K562 (cell line): ENCODE measurements around the gene CHMP3. TPM values are rescaled to one million over a fixed set of nuclear protein-coding genes. Genes with fewer than 3 reads are reported as not detected.

ENCODE experiments used
- CAMTA2 ChIP-seq: fragments of 250-450 bp; sonication (Bioruptor Pico); conservative IDR thresholded peaks from 2 replicates; pipeline ENCODE4 v1.5.1; 2022
- CCNT2 ChIP-seq: IDR thresholded peaks from 2 replicates; pipeline ENCODE4 v1.6.1; 2011; ENCODE audit warnings: borderline replicate concordance, low read depth, mild to moderate bottlenecking, moderate library complexity, mixed read lengths, low read length; ENCODE audit not compliant: insufficient read length; ENCODE audit errors: extremely low read depth
- CEBPG ChIP-seq, 3 experiments: fragments of 200-800 bp in 1 of 3; sonication (Bioruptor generic) in 1 of 3; sonication (generic) in 1 of 3; formaldehyde crosslinking in 1 of 3; IDR thresholded peaks in 2 of 3; conservative IDR thresholded peaks in 1 of 3; 2 replicates each; pipeline versions ENCODE4 v1.6.1 to v1.8.0; 2016 to 2022; ENCODE audit warnings: missing compliant biosample characterization in 2 of 3, missing genetic modification characterization in 2 of 3, mild to moderate bottlenecking in 1 of 3, missing genetic modification reagents in 1 of 3
- HDGF ChIP-seq: fragments of 450-650 bp; IDR thresholded peaks from 2 replicates; pipeline ENCODE4 v1.6.1; 2016
- HIVEP1 ChIP-seq: fragments of 250-450 bp; sonication (Bioruptor Pico); IDR thresholded peaks from 2 replicates; pipeline ENCODE4 v1.4.0; 2020; ENCODE audit warnings: mild to moderate bottlenecking
- KAT8 ChIP-seq: fragments of 450-650 bp; IDR thresholded peaks from 2 replicates; pipeline ENCODE4 v1.6.1; 2016; ENCODE audit warnings: low read depth, mild to moderate bottlenecking
- THRAP3 ChIP-seq: fragments of 450-650 bp; IDR thresholded peaks from 2 replicates; pipeline ENCODE4 v1.6.1; 2016; ENCODE audit warnings: mild to moderate bottlenecking, inconsistent platforms, borderline replicate concordance
- TRIM28 ChIP-seq: fragments of 450-650 bp; IDR thresholded peaks from 2 replicates; pipeline ENCODE4 v1.6.1; 2017
- ZNF668 ChIP-seq: fragments of 250-450 bp; sonication (Bioruptor Pico); IDR thresholded peaks from 2 replicates; pipeline ENCODE4 v1.8.0; 2022; ENCODE audit warnings: mild to moderate bottlenecking, inconsistent platforms
- ZNF766 ChIP-seq: fragments of 200-800 bp; sonication (Bioruptor generic); conservative IDR thresholded peaks from 2 replicates; pipeline ENCODE4 v1.6.1; 2016; ENCODE audit warnings: missing genetic modification characterization, missing compliant biosample characterization
- polyA plus RNA-seq, 8 experiments: library from polyadenylated mRNA; depleted of rRNA in 4 of 8; stranded (reverse) in 5 of 8; unstranded in 3 of 8; fragments of >200 nt; fragmentation: Nextera tagmentation in 2 of 8; fragmentation: Illumina TruSeq in 1 of 8; extraction: Ambion mirVana in 2 of 8; extraction: Trizol in 1 of 8; gene quantifications; 2 replicates each; pipeline versions ENCODE4 v1.2.1 to v1.2.3, GENCODE V29; 2011 to 2014; ENCODE audit warnings: inconsistent platforms in 1 of 8, missing spikeins in 1 of 8
- total RNA-seq, 7 experiments: library from RNA; depleted of rRNA in 6 of 7; stranded (reverse); fragments of >200 nt in 6 of 7; fragmentation: Illumina TruSeq in 2 of 7; extraction: Trizol in 2 of 7; gene quantifications; 2 replicates each; pipeline versions ENCODE4 v1.2.1 to v1.2.3, GENCODE V29; 2011 to 2021; ENCODE audit warnings: low replicate concordance in 1 of 7
- TF ChIP-seq, protein P1 (sequence below): fragments of 450-650 bp; IDR thresholded peaks from 2 replicates; pipeline ENCODE4 v1.6.1; 2016; ENCODE audit warnings: mild to moderate bottlenecking, moderate library complexity
- TF ChIP-seq, protein P2 (sequence below): fragments of 250-450 bp; sonication (Bioruptor Pico); IDR thresholded peaks from 2 replicates; pipeline ENCODE4 v1.8.0; 2021; ENCODE audit warnings: borderline replicate concordance, mild to moderate bottlenecking, moderate library complexity; ENCODE audit not compliant: poor library complexity, severe bottlenecking
- TF ChIP-seq, protein P3 (sequence below), 2 experiments: IDR thresholded peaks; 2 replicates each; pipeline ENCODE4 v1.6.1; 2011; ENCODE audit warnings: borderline replicate concordance in 1 of 2, control low read depth in 1 of 2, low read depth in 1 of 2, low read length in 1 of 2, mild to moderate bottlenecking in 1 of 2, mixed read lengths in 1 of 2, moderate library complexity in 1 of 2; ENCODE audit not compliant: insufficient read depth in 1 of 2, insufficient read length in 1 of 2, poor library complexity in 1 of 2, severe bottlenecking in 1 of 2; ENCODE audit errors: extremely low read depth in 1 of 2
- TF ChIP-seq, protein P4 (sequence below): sonication (generic); formaldehyde crosslinking; IDR thresholded peaks from 2 replicates; pipeline ENCODE4 v1.9.0; 2022; ENCODE audit warnings: mild to moderate bottlenecking, missing genetic modification reagents

CHMP3 gene
- total and polyA plus RNA-seq, 9 of the 15 experiments (the other 6 are each of a cell fraction or from before 2014, with no cell fraction given) = 20.6 to 52.5 (median 31.7) TPM

DNA sequence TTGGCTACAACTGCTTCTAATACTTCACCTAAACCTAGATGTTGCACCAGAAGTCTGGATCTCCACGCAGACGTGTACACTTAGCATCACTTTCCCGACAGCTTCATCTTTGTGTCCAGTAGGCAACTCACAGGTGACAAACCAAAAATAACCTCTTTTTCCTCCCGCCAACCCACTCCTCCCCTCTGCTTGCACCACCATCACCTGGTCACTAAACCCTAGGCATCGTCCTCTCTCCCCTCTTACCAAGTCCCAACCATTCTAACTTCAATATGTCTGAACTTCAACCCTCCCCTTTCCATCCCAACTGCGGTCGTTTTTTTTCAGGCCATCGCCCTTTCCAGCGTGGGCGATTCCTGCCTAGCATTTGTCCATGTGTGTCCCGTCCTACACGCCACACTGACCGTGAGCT, 413 bp upstream of the CHMP3 start (continued):
- TF ChIP-seq, protein P1, sequence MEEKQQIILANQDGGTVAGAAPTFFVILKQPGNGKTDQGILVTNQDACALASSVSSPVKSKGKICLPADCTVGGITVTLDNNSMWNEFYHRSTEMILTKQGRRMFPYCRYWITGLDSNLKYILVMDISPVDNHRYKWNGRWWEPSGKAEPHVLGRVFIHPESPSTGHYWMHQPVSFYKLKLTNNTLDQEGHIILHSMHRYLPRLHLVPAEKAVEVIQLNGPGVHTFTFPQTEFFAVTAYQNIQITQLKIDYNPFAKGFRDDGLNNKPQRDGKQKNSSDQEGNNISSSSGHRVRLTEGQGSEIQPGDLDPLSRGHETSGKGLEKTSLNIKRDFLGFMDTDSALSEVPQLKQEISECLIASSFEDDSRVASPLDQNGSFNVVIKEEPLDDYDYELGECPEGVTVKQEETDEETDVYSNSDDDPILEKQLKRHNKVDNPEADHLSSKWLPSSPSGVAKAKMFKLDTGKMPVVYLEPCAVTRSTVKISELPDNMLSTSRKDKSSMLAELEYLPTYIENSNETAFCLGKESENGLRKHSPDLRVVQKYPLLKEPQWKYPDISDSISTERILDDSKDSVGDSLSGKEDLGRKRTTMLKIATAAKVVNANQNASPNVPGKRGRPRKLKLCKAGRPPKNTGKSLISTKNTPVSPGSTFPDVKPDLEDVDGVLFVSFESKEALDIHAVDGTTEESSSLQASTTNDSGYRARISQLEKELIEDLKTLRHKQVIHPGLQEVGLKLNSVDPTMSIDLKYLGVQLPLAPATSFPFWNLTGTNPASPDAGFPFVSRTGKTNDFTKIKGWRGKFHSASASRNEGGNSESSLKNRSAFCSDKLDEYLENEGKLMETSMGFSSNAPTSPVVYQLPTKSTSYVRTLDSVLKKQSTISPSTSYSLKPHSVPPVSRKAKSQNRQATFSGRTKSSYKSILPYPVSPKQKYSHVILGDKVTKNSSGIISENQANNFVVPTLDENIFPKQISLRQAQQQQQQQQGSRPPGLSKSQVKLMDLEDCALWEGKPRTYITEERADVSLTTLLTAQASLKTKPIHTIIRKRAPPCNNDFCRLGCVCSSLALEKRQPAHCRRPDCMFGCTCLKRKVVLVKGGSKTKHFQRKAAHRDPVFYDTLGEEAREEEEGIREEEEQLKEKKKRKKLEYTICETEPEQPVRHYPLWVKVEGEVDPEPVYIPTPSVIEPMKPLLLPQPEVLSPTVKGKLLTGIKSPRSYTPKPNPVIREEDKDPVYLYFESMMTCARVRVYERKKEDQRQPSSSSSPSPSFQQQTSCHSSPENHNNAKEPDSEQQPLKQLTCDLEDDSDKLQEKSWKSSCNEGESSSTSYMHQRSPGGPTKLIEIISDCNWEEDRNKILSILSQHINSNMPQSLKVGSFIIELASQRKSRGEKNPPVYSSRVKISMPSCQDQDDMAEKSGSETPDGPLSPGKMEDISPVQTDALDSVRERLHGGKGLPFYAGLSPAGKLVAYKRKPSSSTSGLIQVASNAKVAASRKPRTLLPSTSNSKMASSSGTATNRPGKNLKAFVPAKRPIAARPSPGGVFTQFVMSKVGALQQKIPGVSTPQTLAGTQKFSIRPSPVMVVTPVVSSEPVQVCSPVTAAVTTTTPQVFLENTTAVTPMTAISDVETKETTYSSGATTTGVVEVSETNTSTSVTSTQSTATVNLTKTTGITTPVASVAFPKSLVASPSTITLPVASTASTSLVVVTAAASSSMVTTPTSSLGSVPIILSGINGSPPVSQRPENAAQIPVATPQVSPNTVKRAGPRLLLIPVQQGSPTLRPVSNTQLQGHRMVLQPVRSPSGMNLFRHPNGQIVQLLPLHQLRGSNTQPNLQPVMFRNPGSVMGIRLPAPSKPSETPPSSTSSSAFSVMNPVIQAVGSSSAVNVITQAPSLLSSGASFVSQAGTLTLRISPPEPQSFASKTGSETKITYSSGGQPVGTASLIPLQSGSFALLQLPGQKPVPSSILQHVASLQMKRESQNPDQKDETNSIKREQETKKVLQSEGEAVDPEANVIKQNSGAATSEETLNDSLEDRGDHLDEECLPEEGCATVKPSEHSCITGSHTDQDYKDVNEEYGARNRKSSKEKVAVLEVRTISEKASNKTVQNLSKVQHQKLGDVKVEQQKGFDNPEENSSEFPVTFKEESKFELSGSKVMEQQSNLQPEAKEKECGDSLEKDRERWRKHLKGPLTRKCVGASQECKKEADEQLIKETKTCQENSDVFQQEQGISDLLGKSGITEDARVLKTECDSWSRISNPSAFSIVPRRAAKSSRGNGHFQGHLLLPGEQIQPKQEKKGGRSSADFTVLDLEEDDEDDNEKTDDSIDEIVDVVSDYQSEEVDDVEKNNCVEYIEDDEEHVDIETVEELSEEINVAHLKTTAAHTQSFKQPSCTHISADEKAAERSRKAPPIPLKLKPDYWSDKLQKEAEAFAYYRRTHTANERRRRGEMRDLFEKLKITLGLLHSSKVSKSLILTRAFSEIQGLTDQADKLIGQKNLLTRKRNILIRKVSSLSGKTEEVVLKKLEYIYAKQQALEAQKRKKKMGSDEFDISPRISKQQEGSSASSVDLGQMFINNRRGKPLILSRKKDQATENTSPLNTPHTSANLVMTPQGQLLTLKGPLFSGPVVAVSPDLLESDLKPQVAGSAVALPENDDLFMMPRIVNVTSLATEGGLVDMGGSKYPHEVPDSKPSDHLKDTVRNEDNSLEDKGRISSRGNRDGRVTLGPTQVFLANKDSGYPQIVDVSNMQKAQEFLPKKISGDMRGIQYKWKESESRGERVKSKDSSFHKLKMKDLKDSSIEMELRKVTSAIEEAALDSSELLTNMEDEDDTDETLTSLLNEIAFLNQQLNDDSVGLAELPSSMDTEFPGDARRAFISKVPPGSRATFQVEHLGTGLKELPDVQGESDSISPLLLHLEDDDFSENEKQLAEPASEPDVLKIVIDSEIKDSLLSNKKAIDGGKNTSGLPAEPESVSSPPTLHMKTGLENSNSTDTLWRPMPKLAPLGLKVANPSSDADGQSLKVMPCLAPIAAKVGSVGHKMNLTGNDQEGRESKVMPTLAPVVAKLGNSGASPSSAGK = no peak; the same call in 1 of the 2 replicates
- TF ChIP-seq CEBPG (CRISPR knock-in tag; IDR thresholded peaks at IDR 0.05) = no peak
- 0 out of 4 replicates have a peak, but pooled peaks of 1 of the 2 experiments have one; percentile 28 for TF ChIP-seq CEBPG (tag; conservative IDR thresholded peaks at IDR 0.05 in 1 of 2, IDR thresholded peaks at IDR 0.05 in 1 of 2)
- peak; percentile 16; the same call in 1 of the 2 replicates for TF ChIP-seq TRIM28
- TF ChIP-seq CAMTA2 (CRISPR knock-in tag) = peak; percentile 79; the same call in 1 of the 2 replicates
- peak; percentile 53 for TF ChIP-seq ZNF766 (CRISPR knock-in tag)
- TF ChIP-seq THRAP3 = peak; percentile 75; the same call in 1 of the 2 replicates
- TF ChIP-seq, protein P2, sequence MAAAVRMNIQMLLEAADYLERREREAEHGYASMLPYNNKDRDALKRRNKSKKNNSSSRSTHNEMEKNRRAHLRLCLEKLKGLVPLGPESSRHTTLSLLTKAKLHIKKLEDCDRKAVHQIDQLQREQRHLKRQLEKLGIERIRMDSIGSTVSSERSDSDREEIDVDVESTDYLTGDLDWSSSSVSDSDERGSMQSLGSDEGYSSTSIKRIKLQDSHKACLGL = no peak
- no peak for TF ChIP-seq KAT8
- TF ChIP-seq HDGF = 0 out of 2 replicates have a peak, but pooled peaks have one; percentile 62
- 0 out of 2 replicates have a peak, but pooled peaks have one; percentile 30 for TF ChIP-seq HIVEP1 (CRISPR knock-in tag)
- TF ChIP-seq CCNT2 = no peak
- TF ChIP-seq, protein P3, sequence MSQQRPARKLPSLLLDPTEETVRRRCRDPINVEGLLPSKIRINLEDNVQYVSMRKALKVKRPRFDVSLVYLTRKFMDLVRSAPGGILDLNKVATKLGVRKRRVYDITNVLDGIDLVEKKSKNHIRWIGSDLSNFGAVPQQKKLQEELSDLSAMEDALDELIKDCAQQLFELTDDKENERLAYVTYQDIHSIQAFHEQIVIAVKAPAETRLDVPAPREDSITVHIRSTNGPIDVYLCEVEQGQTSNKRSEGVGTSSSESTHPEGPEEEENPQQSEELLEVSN (IDR thresholded peaks at IDR 0.05; ENCODE audit: borderline replicate concordance in 1 of 2, extremely low read depth in 1 of 2, insufficient read depth in 1 of 2, insufficient read length in 1 of 2, low read depth in 1 of 2, low read length in 1 of 2, poor library complexity in 1 of 2, severe bottlenecking in 1 of 2) = peak in 1 of 2 experiments; percentile 32
- TF ChIP-seq, protein P4, sequence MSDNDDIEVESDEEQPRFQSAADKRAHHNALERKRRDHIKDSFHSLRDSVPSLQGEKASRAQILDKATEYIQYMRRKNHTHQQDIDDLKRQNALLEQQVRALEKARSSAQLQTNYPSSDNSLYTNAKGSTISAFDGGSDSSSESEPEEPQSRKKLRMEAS (CRISPR knock-in tag) = peak; percentile 15; the same call in 1 of the 2 replicates
- TF ChIP-seq ZNF668 (CRISPR knock-in tag) = peak; percentile 86; the same call in 1 of the 2 replicates
